Activated gamma-delta T cell treated with Interleukin-2 at 50 U/mL for 16 hours (primary cell): ENCODE results near the gene PPP4R2.

Experiments
- DNase-seq: peaks from one replicate; pipeline ENCODE4 v3.0.0-alpha.2; 2020

PPP4R2 gene

GRCh38 chr3:73071952-73072351, 75.3 kb downstream of the PPP4R2 start:
- DNase-seq = no peak

GRCh38 chr3:73072634-73073033, 76.0 kb downstream of the PPP4R2 start:
- no peak for DNase-seq

- DNase-seq = no peak
These were observed 76.6 kb downstream of the PPP4R2 start for GRCh38 chr3:73073091-73073707.

GRCh38 chr3:73074781-73075180, 78.2 kb downstream of the PPP4R2 start:
- DNase-seq = no peak

GRCh38 chr3:73080216-73080966, 83.8 kb downstream of the PPP4R2 start:
- DNase-seq = no peak

- no peak for DNase-seq
These were observed 84.5 kb downstream of the PPP4R2 start for GRCh38 chr3:73081140-73081539.

- no peak for DNase-seq
These were observed 87.6 kb downstream of the PPP4R2 start for GRCh38 chr3:73084170-73084569.

- DNase-seq = peak; percentile 44
These were observed 89.5 kb downstream of the PPP4R2 start for GRCh38 chr3:73086071-73086494.

- DNase-seq = no peak
These were observed 97.5 kb downstream of the PPP4R2 start for GRCh38 chr3:73094129-73094528.

GRCh38 chr3:73094951-73095350, 98.3 kb downstream of the PPP4R2 start:
- DNase-seq = no peak

- DNase-seq = no peak
These were observed 99.6 kb downstream of the PPP4R2 start for GRCh38 chr3:73096169-73096568.

GRCh38 chr3:73098026-73098425, 101.4 kb downstream of the PPP4R2 start:
- DNase-seq = no peak

GRCh38 chr3:73098873-73099272, 102.3 kb downstream of the PPP4R2 start:
- DNase-seq = no peak

- peak; percentile 78 for DNase-seq
These were observed 104.3 kb downstream of the PPP4R2 start for GRCh38 chr3:73100741-73101559.

GRCh38 chr3:73101881-73102280, 105.3 kb downstream of the PPP4R2 start:
- no peak for DNase-seq

GRCh38 chr3:73107215-73107614, 110.6 kb downstream of the PPP4R2 start:
- DNase-seq = no peak

- no peak for DNase-seq
These were observed 111.1 kb downstream of the PPP4R2 start for GRCh38 chr3:73107676-73108187.

GRCh38 chr3:73108750-73109149, 112.1 kb downstream of the PPP4R2 start:
- DNase-seq = no peak

GRCh38 chr3:73110530-73110929, 113.9 kb downstream of the PPP4R2 start:
- DNase-seq = no peak

GRCh38 chr3:73114711-73115110, 118.1 kb downstream of the PPP4R2 start:
- no peak for DNase-seq

- no peak for DNase-seq
These were observed 119.2 kb downstream of the PPP4R2 start for GRCh38 chr3:73115806-73116205.
